Spleen (tissue), 11 donors: Measurements from ENCODE around the gene UBE2E2. TPM values are rescaled to one million over a fixed set of nuclear protein-coding genes. Genes with fewer than 3 reads are reported as not detected.

Experiments used
- DNase-seq: peaks from one replicate; pipeline ENCODE4 v3.0.0-alpha.2; 2020
- H3K27ac ChIP-seq, 8 donors: fragments of 200-600 bp; sonication (generic) in 7 of 8; 1 replicate in 4 of 8; 2 replicates in 4 of 8; pipeline versions ENCODE4 v1.5.0 to v1.8.0; 2016 to 2021; ENCODE audit warnings: inconsistent platforms in 4 of 8, mild to moderate bottlenecking in 4 of 8, moderate library complexity in 1 of 8
- H3K27me3 ChIP-seq, 7 donors: fragments of 200-600 bp; sonication (generic) in 6 of 7; replicated peaks in 1 of 7; 1 replicate in 4 of 7; 2 replicates in 3 of 7; pipeline versions ENCODE4 v1.5.0 to v1.8.0; 2016 to 2021; ENCODE audit warnings: inconsistent platforms in 3 of 7, mild to moderate bottlenecking in 1 of 7
- H3K36me3 ChIP-seq, 6 donors: fragments of 200-600 bp; sonication (generic) in 5 of 6; 1 replicate in 4 of 6; 2 replicates in 2 of 6; pipeline versions ENCODE4 v1.5.0 to v1.8.0; 2016 to 2021; ENCODE audit warnings: inconsistent platforms in 2 of 6
- H3K4me1 ChIP-seq, 6 donors: fragments of 200-600 bp; sonication (generic) in 5 of 6; 1 replicate in 3 of 6; 2 replicates in 3 of 6; pipeline versions ENCODE4 v1.5.0 to v1.8.0; 2016 to 2021; ENCODE audit warnings: inconsistent platforms in 3 of 6
- H3K4me3 ChIP-seq, 8 donors: fragments of 200-600 bp; sonication (generic) in 7 of 8; 1 replicate in 4 of 8; 2 replicates in 4 of 8; pipeline versions ENCODE4 v1.5.0 to v1.8.0; 2016 to 2021; ENCODE audit warnings: inconsistent platforms in 4 of 8, mild to moderate bottlenecking in 4 of 8, moderate library complexity in 2 of 8
- H3K9me3 ChIP-seq, 8 donors: fragments of 200-600 bp; sonication (generic) in 7 of 8; 1 replicate in 4 of 8; 2 replicates in 4 of 8; pipeline versions ENCODE4 v1.5.0 to v1.8.0; 2016 to 2021; ENCODE audit warnings: inconsistent platforms in 4 of 8
- CTCF ChIP-seq, 11 experiments: fragments of 200-600 bp in 7 of 11; fragments of 450-650 bp in 4 of 11; sonication (generic) in 4 of 11; IDR thresholded peaks in 8 of 11; conservative IDR thresholded peaks in 3 of 11; 1 replicate in 7 of 11; 2 replicates in 4 of 11; pipeline versions ENCODE4 v1.4.0 to v1.8.0; 2016 to 2021; ENCODE audit warnings: antibody characterized with exemption in 11 of 11, inconsistent platforms in 4 of 11, mild to moderate bottlenecking in 1 of 11
- POLR2A ChIP-seq, 3 donors: fragments of 450-650 bp; IDR thresholded peaks; one replicate each; pipeline ENCODE4 v1.5.1; 2017; ENCODE audit warnings: antibody characterized with exemption in 3 of 3, mild to moderate bottlenecking in 1 of 3
- POLR2AphosphoS5 ChIP-seq, 3 donors: sonication (generic); formaldehyde crosslinking; IDR thresholded peaks; one replicate each; pipeline ENCODE4 v1.5.1; 2017; ENCODE audit warnings: antibody characterized with exemption in 3 of 3
- WGBS, 5 donors: extraction: QIAGEN DNeasy Blood & Tissue Kit in 3 of 5; methylation state at CpG; one replicate each; pipeline versions ENCODE4 v1.1.5 to v1.1.7; 2013 to 2018; 5-methylcytosine and 5-hydroxymethylcytosine counted together
- intact Hi-C: fragments of 100-400 bp; cut with DNase I; formaldehyde crosslinking; loops from one replicate; pipeline ENCODE4 v1.15.0; 2023; ENCODE audit warnings: low total_unique reads
- polyA plus RNA-seq, 3 donors: library from polyadenylated mRNA; stranded (reverse); fragments of 200-250 nt; gene quantifications; one replicate each; pipeline ENCODE4 v1.2.1, GENCODE V29; 2013
- total RNA-seq, 7 donors: library from RNA; depleted of rRNA in 3 of 7; stranded (reverse); fragments of >200 nt in 3 of 7; fragmentation: NEBNext Ultra II Directional in 4 of 7; extraction: Animal tissue kit (Norgen Biotek cat#: 25700) in 4 of 7; gene quantifications; one replicate each; pipeline versions ENCODE4 v1.1.0 to v1.2.1, GENCODE V29; 2016 to 2021
- donor health status: healthy with polysubstance abuse.
- donor health status: DM: no; HTN: no; CAD: no; lungs with moderate emphysema.
- donor health status: DM: no; HTN: no; CAD: no.
- donor health status: Bipolar disorder and iron deficiency.
- donor health status: healthy.
- donor health status: DM: no; HTN: no; CAD: no.
- donor health status: DM: yes; HTN: yes; CAD: no.

UBE2E2 gene
- total and polyA plus RNA-seq, 10 donors = 27.9 to 87.6 (median 41.2) TPM

GRCh38 chr3:23540600-23540999 is 337.5 kb downstream of the UBE2E2 start:
- no peaks in the 10 kb centered on the region for H3K36me3 ChIP-seq
- no peaks in the 10 kb centered on the region for H3K9me3 ChIP-seq
- H3K4me1 ChIP-seq = no peaks in the 10 kb centered on the region
- TF ChIP-seq CTCF (IDR thresholded peaks at IDR 0.05 in 8 of 11, conservative IDR thresholded peaks at IDR 0.05 in 3 of 11) (no peak), POLR2AphosphoS5 (IDR thresholded peaks at IDR 0.05) (no peak), POLR2A (IDR thresholded peaks at IDR 0.05) (no peak)
- intact Hi-C loops = no loop called here
- DNase-seq = no peak
- 78 to 96% (median 86%) methylated on average over 4 of the region's 4 CpGs for WGBS, 5 donors
- H3K27ac ChIP-seq = no peak overlapping the region
- H3K27me3 ChIP-seq = no peaks in the 10 kb centered on the region
- no peak overlapping the region for H3K4me3 ChIP-seq

GRCh38 chr3:23542079-23542478 is 339.0 kb downstream of the UBE2E2 start:
- intact Hi-C loops = no loop called here
- Histone ChIP-seq H3K27ac (no peak overlapping the region), H3K27me3 (no peaks in the 10 kb centered on the region), H3K36me3 (no peaks in the 10 kb centered on the region), H3K9me3 (no peaks in the 10 kb centered on the region), H3K4me1 (no peaks in the 10 kb centered on the region), H3K4me3 (no peak overlapping the region)
- no peak for DNase-seq
- TF ChIP-seq POLR2A (IDR thresholded peaks at IDR 0.05) (no peak), CTCF (IDR thresholded peaks at IDR 0.05 in 8 of 11, conservative IDR thresholded peaks at IDR 0.05 in 3 of 11) (no peak), POLR2AphosphoS5 (IDR thresholded peaks at IDR 0.05) (no peak)
- WGBS, 5 donors = 88 to 97% (median 95%) methylated on average over 4 of the region's 4 CpGs

GRCh38 chr3:23546181-23546580 is 343.1 kb downstream of the UBE2E2 start:
- Histone ChIP-seq H3K27me3 (no peaks in the 10 kb centered on the region), H3K9me3 (no peaks in the 10 kb centered on the region), H3K4me1 (no peaks in the 10 kb centered on the region), H3K36me3 (no peaks in the 10 kb centered on the region), H3K4me3 (no peak overlapping the region), H3K27ac (no peak overlapping the region)
- TF ChIP-seq POLR2A (IDR thresholded peaks at IDR 0.05) (no peak), POLR2AphosphoS5 (IDR thresholded peaks at IDR 0.05) (no peak), CTCF (IDR thresholded peaks at IDR 0.05 in 8 of 11, conservative IDR thresholded peaks at IDR 0.05 in 3 of 11) (no peak)
- WGBS, 5 donors = 90 to 100% (median 95%) methylated on average over 2 of the region's 2 CpGs
- intact Hi-C loops = no loop called here
- no peak for DNase-seq

- no peaks in the 10 kb centered on the region for H3K27me3 ChIP-seq
- intact Hi-C loops = no loop called here
- 78 to 95% (median 91%) methylated on average over 4 of the region's 4 CpGs for WGBS, 5 donors
- H3K36me3 ChIP-seq = no peaks in the 10 kb centered on the region
- no peak for DNase-seq
- H3K27ac ChIP-seq = no peak overlapping the region
- H3K9me3 ChIP-seq = no peaks in the 10 kb centered on the region
- H3K4me3 ChIP-seq = no peak overlapping the region
- TF ChIP-seq POLR2A (IDR thresholded peaks at IDR 0.05) (no peak), POLR2AphosphoS5 (IDR thresholded peaks at IDR 0.05) (no peak), CTCF (IDR thresholded peaks at IDR 0.05 in 8 of 11, conservative IDR thresholded peaks at IDR 0.05 in 3 of 11) (no peak)
- H3K4me1 ChIP-seq = no peaks in the 10 kb centered on the region
Observed at GRCh38 chr3:23547905-23548650, 345.0 kb downstream of the UBE2E2 start.
